Measurements from ENCODE around the gene PDZD4.

The PDZD4 gene

GRCh38 chrX:153829799-153830639, at the start of gene PDZD4:
Gene PDZD4, minus strand, starts transcription at chrX:153830544. Its CDS starts 246 bp downstream, at chrX:153830298.
- Histone ChIP-seq H3K9ac (ENCODE audit: low read length) (no peak within 1 kb of the TSS), H3K9me3 (ENCODE audit: insufficient read depth, low read length) (no peaks in the 10 kb centered on the region), H4K20me1 (ENCODE audit: insufficient read depth, low read length) (no peaks in the 10 kb centered on the region), H3K4me1 (ENCODE audit: low read length) (no peaks in the 10 kb centered on the region), H3K79me2 (ENCODE audit: low read length) (no peaks in the 10 kb centered on the region), H3K36me3 (replicated peaks; ENCODE audit: low read depth, low read length) (no peaks in the 10 kb centered on the region), H2AFZ (ENCODE audit: low read depth, low read length) (no peak within 1 kb of the TSS), H3K27ac (ENCODE audit: low read length) (no peak within 1 kb of the TSS), H3K4me2 (ENCODE audit: low read length) (no peak within 1 kb of the TSS), H3K4me3 (ENCODE audit: low read length) (no peak within 1 kb of the TSS), H3K27me3 (ENCODE audit: low read depth, low read length) (peaks cover 5% of the 10 kb centered on the region; the same call in 1 of the 2 replicates)
- no peak for TF ChIP-seq EZH2phosphoT487 (IDR thresholded peaks at IDR 0.05; ENCODE audit: low read depth)
- TF ChIP-seq CTCF (IDR thresholded peaks at IDR 0.05; ENCODE audit: low read depth, low read length) = no peak

GRCh38 chrX:153879741-153880439, 49.5 kb upstream of the PDZD4 start:
- H3K27ac ChIP-seq (ENCODE audit: low read length) = no peak overlapping the region
- peaks cover 16% of the 10 kb centered on the region for H4K20me1 ChIP-seq (ENCODE audit: insufficient read depth, low read length)
- no peak for TF ChIP-seq CTCF (IDR thresholded peaks at IDR 0.05; ENCODE audit: low read depth, low read length)
- peak overlapping the region; percentile 67 for H3K4me3 ChIP-seq (ENCODE audit: low read length)
- H3K79me2 ChIP-seq (ENCODE audit: low read length) = no peaks in the 10 kb centered on the region
- H3K9me3 ChIP-seq (ENCODE audit: insufficient read depth, low read length) = no peaks in the 10 kb centered on the region
- peak overlapping the region; percentile 68 for H3K4me2 ChIP-seq (ENCODE audit: low read length)
- no peaks in the 10 kb centered on the region for H3K36me3 ChIP-seq (replicated peaks; ENCODE audit: low read depth, low read length)
- peaks cover 49% of the 10 kb centered on the region for H3K4me1 ChIP-seq (ENCODE audit: low read length)
- no peak overlapping the region for H3K9ac ChIP-seq (ENCODE audit: low read length)
- no peak overlapping the region for H2AFZ ChIP-seq (ENCODE audit: low read depth, low read length)
- H3K27me3 ChIP-seq (ENCODE audit: low read depth, low read length) = 0 out of 2 replicates have a peak, but pooled peaks cover 1% of the 10 kb centered on the region

GRCh38 chrX:153878969-153879653, 48.8 kb upstream of the PDZD4 start:
- peak overlapping the region; percentile 67 for H3K4me3 ChIP-seq (ENCODE audit: low read length)
- peak overlapping the region; percentile 68 for H3K4me2 ChIP-seq (ENCODE audit: low read length)

More at GRCh38 chrX:153878969-153879653, 48.8 kb upstream of the PDZD4 start:
- TF ChIP-seq EZH2phosphoT487 (IDR thresholded peaks at IDR 0.05; ENCODE audit: low read depth) (no peak), CTCF (IDR thresholded peaks at IDR 0.05; ENCODE audit: low read depth, low read length) (no peak)
- peaks cover 24% of the 10 kb centered on the region for H4K20me1 ChIP-seq (ENCODE audit: insufficient read depth, low read length)
- peaks cover 44% of the 10 kb centered on the region for H3K4me1 ChIP-seq (ENCODE audit: low read length)
- H3K9me3 ChIP-seq (ENCODE audit: insufficient read depth, low read length) = no peaks in the 10 kb centered on the region
- no peak overlapping the region for H3K27ac ChIP-seq (ENCODE audit: low read length)
- H3K9ac ChIP-seq (ENCODE audit: low read length) = no peak overlapping the region
- no peaks in the 10 kb centered on the region for H3K79me2 ChIP-seq (ENCODE audit: low read length)
- no peaks in the 10 kb centered on the region for H3K27me3 ChIP-seq (ENCODE audit: low read depth, low read length)
- no peak overlapping the region for H2AFZ ChIP-seq (ENCODE audit: low read depth, low read length)
- H3K36me3 ChIP-seq (replicated peaks; ENCODE audit: low read depth, low read length) = no peaks in the 10 kb centered on the region
